ENCODE measurements around the gene CREB3L2. TPM values are rescaled to one million over a fixed set of nuclear protein-coding genes. Genes with fewer than 3 reads are reported as not detected.

Gene CREB3L2
- total and polyA plus RNA-seq, 2 donors (not counting 1 experiment from before 2014, with no cell fraction given) = 13.8 to 25.1 TPM

DNA sequence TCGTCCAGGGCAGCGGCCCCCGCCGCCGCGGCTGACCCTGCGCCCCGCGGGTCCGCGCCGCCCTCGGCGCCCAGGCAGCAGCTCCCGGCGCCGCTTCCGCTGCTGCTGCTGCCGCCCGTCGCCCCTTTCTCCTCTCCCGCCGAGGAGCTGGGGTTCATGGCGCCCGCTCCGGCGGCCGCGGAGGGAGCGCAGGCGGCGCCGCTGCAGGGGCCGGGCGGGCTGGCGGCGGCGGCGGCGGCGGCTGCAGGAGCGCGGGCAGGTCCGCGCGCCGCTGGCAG lies 155.4 kb downstream of the CREB3L2 start:
- peaks cover 0 to 49% (median 34%) of the 10 kb centered on the region in 4 experiments for H3K27me3 ChIP-seq (replicated peaks in 1 of 4; ENCODE audit: control extremely low read depth in 1 of 4, control insufficient read depth in 3 of 4, insufficient read depth in 4 of 4, low read length in 3 of 4)

DNA sequence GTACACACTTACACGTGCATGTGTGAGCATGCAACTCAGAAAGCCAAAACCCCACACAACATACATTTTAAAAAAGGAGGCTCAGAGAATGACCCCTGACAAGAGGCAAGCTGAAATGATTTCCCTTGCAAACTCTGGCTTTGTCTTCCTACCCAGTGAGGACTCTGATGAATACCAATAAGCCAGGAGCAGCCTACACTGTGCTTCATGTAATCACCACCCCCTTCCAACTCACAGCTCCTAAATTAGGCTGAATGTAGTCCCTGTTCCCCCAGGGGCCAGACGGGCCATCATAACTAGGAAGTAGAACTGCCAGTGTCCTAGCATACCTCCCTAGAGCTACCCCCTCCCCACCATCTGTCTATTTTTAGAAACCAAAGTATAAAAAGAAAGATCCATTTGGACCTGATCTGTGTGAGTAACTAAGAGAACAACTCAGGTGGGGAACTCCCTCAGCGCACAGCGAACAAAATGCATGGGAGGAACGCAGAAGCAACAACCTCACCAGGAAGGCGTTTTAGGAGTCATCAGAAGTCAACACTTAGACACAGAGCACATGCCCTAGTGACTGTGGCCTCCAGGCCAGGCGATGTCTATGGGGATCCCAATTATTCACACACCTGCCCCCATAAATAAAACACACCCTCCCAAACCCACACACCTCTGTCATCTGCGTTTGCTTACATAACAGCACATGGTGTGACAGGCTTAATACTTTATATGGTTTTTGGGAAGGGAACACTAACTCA lies 157.0 kb downstream of the CREB3L2 start:
- Histone ChIP-seq H3K36me3 (replicated peaks in 1 of 2; ENCODE audit: control extremely low read depth in 1 of 2, control insufficient read depth in 1 of 2, extremely low read depth in 1 of 2, insufficient read depth in 2 of 2, low read length in 1 of 2) (no peaks in the 10 kb centered on the region), H3K4me2 (replicated peaks; ENCODE audit: low read depth, low read length, poor library complexity, severe bottlenecking) (no peak overlapping the region), H3K4me1 (ENCODE audit: control insufficient read depth in 2 of 2, insufficient read depth in 2 of 2, low read length in 2 of 2) (peaks cover 11 to 17% of the 10 kb centered on the region in 2 donors), H3K9me3 (ENCODE audit: control extremely low read depth in 1 of 3, control insufficient read depth in 2 of 3, insufficient read depth in 1 of 3, low read length in 2 of 3) (no peaks in the 10 kb centered on the region), H3K9ac (ENCODE audit: low read length) (no peak overlapping the region), H3K79me2 (ENCODE audit: control insufficient read depth, insufficient read depth, low read length) (no peaks in the 10 kb centered on the region), H2AFZ (ENCODE audit: insufficient read depth, low read depth, low read length, poor library complexity, severe bottlenecking) (no peak overlapping the region), H3K27ac (ENCODE audit: low read length in 2 of 2) (no peak overlapping the region), H3K27me3 (replicated peaks in 1 of 4; ENCODE audit: control extremely low read depth in 1 of 4, control insufficient read depth in 3 of 4, insufficient read depth in 4 of 4, low read length in 3 of 4) (peaks cover 0 to 54% (median 35%) of the 10 kb centered on the region in 4 experiments), H3K4me3 (ENCODE audit: control extremely low read depth in 1 of 5, extremely low read depth in 1 of 5, insufficient read depth in 1 of 5, low read depth in 2 of 5, low read length in 4 of 5) (no peak overlapping the region), H4K20me1 (ENCODE audit: control insufficient read depth, insufficient read depth, low read length, poor library complexity, severe bottlenecking) (no peaks in the 10 kb centered on the region)
- DNase-seq (no peak), ATAC-seq (ENCODE audit: low read depth) (no peak)
- ChIA-PET POLR2A (no interaction called here), CTCF (no interaction called here)
- no peaks in the 10 kb centered on the region for H3K9me3 Mint-ChIP-seq (ENCODE audit: insufficient read depth)
- intact Hi-C loops (cut with micrococcal nuclease) = no loop called here
- H3K27me3 Mint-ChIP-seq = peaks cover 75% of the 10 kb centered on the region
- TF ChIP-seq, protein P1, sequence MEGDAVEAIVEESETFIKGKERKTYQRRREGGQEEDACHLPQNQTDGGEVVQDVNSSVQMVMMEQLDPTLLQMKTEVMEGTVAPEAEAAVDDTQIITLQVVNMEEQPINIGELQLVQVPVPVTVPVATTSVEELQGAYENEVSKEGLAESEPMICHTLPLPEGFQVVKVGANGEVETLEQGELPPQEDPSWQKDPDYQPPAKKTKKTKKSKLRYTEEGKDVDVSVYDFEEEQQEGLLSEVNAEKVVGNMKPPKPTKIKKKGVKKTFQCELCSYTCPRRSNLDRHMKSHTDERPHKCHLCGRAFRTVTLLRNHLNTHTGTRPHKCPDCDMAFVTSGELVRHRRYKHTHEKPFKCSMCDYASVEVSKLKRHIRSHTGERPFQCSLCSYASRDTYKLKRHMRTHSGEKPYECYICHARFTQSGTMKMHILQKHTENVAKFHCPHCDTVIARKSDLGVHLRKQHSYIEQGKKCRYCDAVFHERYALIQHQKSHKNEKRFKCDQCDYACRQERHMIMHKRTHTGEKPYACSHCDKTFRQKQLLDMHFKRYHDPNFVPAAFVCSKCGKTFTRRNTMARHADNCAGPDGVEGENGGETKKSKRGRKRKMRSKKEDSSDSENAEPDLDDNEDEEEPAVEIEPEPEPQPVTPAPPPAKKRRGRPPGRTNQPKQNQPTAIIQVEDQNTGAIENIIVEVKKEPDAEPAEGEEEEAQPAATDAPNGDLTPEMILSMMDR (IDR thresholded peaks at IDR 0.05) = no peak
- TF ChIP-seq EZH2 (IDR thresholded peaks at IDR 0.05; ENCODE audit: borderline replicate concordance, insufficient read depth, low read depth, low read length, poor library complexity, severe bottlenecking) = no peak
- no peak overlapping the region for H3K4me3 Mint-ChIP-seq
- WGBS (ENCODE audit: insufficient coverage) = 88% methylated on average over 5 of the region's 8 CpGs
- H3K4me1 Mint-ChIP-seq = peaks cover 6% of the 10 kb centered on the region
- H3K27ac Mint-ChIP-seq = no peak overlapping the region

More for the DNA sequence above, 155.4 kb downstream of the CREB3L2 start:
- WGBS (ENCODE audit: insufficient coverage) = 2% methylated on average over 47 of the region's 47 CpGs
- peaks cover 11 to 17% of the 10 kb centered on the region in 2 donors for H3K4me1 ChIP-seq (ENCODE audit: control insufficient read depth in 2 of 2, insufficient read depth in 2 of 2, low read length in 2 of 2)
- H3K4me3 Mint-ChIP-seq = no peak overlapping the region
- no peaks in the 10 kb centered on the region for H3K36me3 ChIP-seq (replicated peaks in 1 of 2; ENCODE audit: control extremely low read depth in 1 of 2, control insufficient read depth in 1 of 2, extremely low read depth in 1 of 2, insufficient read depth in 2 of 2, low read length in 1 of 2)
- H4K20me1 ChIP-seq (ENCODE audit: control insufficient read depth, insufficient read depth, low read length, poor library complexity, severe bottlenecking) = no peaks in the 10 kb centered on the region
- H3K4me3 ChIP-seq (ENCODE audit: control extremely low read depth in 1 of 5, extremely low read depth in 1 of 5, insufficient read depth in 1 of 5, low read depth in 2 of 5, low read length in 4 of 5) = peak overlapping the region in 1 of 5 experiments; percentile 16
- intact Hi-C loops (cut with micrococcal nuclease) = no loop called here
- no peak overlapping the region for H3K27ac Mint-ChIP-seq
- peaks cover 6% of the 10 kb centered on the region for H3K4me1 Mint-ChIP-seq
- H3K9ac ChIP-seq (ENCODE audit: low read length) = no peak overlapping the region
- ChIA-PET POLR2A (no interaction called here), CTCF (no interaction called here)
- no peaks in the 10 kb centered on the region for H3K9me3 ChIP-seq (ENCODE audit: control extremely low read depth in 1 of 3, control insufficient read depth in 2 of 3, insufficient read depth in 1 of 3, low read length in 2 of 3)
- H3K27me3 Mint-ChIP-seq = peaks cover 83% of the 10 kb centered on the region
- peak overlapping the region; percentile 66 for H3K4me2 ChIP-seq (replicated peaks; ENCODE audit: low read depth, low read length, poor library complexity, severe bottlenecking)
- H3K79me2 ChIP-seq (ENCODE audit: control insufficient read depth, insufficient read depth, low read length) = no peaks in the 10 kb centered on the region
- no peak for ATAC-seq (ENCODE audit: low read depth)
- TF ChIP-seq EZH2 (IDR thresholded peaks at IDR 0.05; ENCODE audit: borderline replicate concordance, insufficient read depth, low read depth, low read length, poor library complexity, severe bottlenecking) = no peak
- TF ChIP-seq, protein P1 (IDR thresholded peaks at IDR 0.05) = no peak
- no peaks in the 10 kb centered on the region for H3K9me3 Mint-ChIP-seq (ENCODE audit: insufficient read depth)
- no peak overlapping the region for H3K27ac ChIP-seq (ENCODE audit: low read length in 2 of 2)
- DNase-seq = peak; percentile 24
- no peak overlapping the region for H2AFZ ChIP-seq (ENCODE audit: insufficient read depth, low read depth, low read length, poor library complexity, severe bottlenecking)

All from B cell (primary cell).